KG1 (cell line): ENCODE data around the gene UGT8.

Source experiments
- DNase-seq: peaks from one replicate; lab custom pipeline; 2025; lab: John Stamatoyannopoulos, UW

UGT8 gene

GRCh38 chr4:114691865-114692264, 93.3 kb downstream of the UGT8 start:
- no peak for DNase-seq

GRCh38 chr4:114692958-114693357, 94.4 kb downstream of the UGT8 start:
- no peak for DNase-seq

GRCh38 chr4:114694770-114695169, 96.2 kb downstream of the UGT8 start:
- no peak for DNase-seq

- DNase-seq: no peak
These were observed 99.6 kb downstream of the UGT8 start for GRCh38 chr4:114698231-114698630.

GRCh38 chr4:114701491-114701890, 102.9 kb downstream of the UGT8 start:
- no peak for DNase-seq

- DNase-seq: no peak
These were observed 118.8 kb downstream of the UGT8 start for GRCh38 chr4:114717432-114717831.

GRCh38 chr4:114725066-114725465, 126.5 kb downstream of the UGT8 start:
- DNase-seq: no peak

GRCh38 chr4:114727461-114727860, 128.9 kb downstream of the UGT8 start:
- DNase-seq: no peak
